Fibroblast of mammary gland (primary cell): ENCODE results near the gene TMA7B.
"Not testable (repeated sequence)": the region's sequence is repeated elsewhere in the genome, so short reads cannot be mapped to it uniquely, and the experiment has no call there.

Experiments
- DNase-seq: peaks from one replicate; pipeline ENCODE4 v3.0.0-alpha.2; 2010; ENCODE audit warnings: low read depth
- H3K4me3 ChIP-seq: 2 replicates; pipeline ENCODE4 v1.5.1; 2011; ENCODE audit warnings: low read depth, mild to moderate bottlenecking, low read length, moderate library complexity; ENCODE audit not compliant: control insufficient read depth
- CTCF ChIP-seq: conservative IDR thresholded peaks from 2 replicates; pipeline ENCODE4 v1.5.1; 2011; ENCODE audit warnings: low read depth, low read length, inconsistent platforms; ENCODE audit not compliant: control insufficient read depth, insufficient read depth

The TMA7B gene

GRCh38 chr22:39991159-39991860, 31.1 kb downstream of the TMA7B start:
- DNase-seq, result no peak
- no peak overlapping the region for H3K4me3 ChIP-seq
- no peak for TF ChIP-seq CTCF

GRCh38 chr22:39992088-39992826, 32.1 kb downstream of the TMA7B start:
- no peak for DNase-seq
- no peak overlapping the region for H3K4me3 ChIP-seq
- TF ChIP-seq CTCF, result no peak

DNA sequence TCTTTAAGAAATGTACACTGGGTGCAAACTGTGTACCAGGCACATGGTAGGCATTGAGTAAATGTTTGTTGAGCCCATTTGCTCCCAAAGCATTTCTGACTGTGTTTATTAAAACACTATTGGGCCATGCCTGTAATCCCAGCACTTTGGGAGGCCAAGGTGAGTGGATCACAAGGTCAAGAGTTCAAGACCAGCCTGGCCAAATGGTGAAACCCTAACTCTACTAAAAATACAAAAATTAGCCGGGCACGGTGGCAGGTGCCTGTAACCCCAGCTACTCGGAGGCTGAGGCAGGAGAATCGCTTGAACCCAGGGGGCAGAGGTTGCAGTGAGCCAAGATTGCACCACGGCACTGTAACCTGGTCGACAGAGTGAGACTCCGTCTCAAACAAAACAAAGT, 32.7 kb downstream of the TMA7B start:
- H3K4me3 ChIP-seq, DNase-seq: not testable (repeated sequence)

DNA sequence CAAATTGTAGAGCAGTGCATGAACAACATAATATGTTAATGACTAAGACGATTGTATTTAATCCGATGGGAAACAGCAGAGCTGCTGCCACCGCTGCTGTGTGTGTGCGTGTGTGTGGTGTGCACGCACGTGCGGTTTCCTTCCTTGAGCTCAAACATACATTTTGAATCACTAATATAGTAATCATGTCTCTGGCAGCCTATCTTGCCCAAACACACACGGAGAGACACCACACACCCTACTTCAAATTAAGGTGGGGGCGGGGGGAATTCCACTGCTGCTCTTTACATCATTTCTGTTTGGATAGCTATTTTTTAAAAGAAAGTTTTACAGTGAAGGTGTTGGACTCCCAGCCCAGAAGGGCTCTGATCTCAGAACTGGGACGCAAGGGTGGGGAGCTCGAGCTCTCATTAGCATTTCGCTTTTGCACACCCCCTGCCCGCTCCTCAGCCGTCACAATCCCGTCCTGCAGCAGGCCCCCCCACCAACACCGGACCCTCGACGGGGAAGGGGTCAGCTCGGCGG, 33.9 kb downstream of the TMA7B start:
- TF ChIP-seq CTCF, result no peak
- DNase-seq, result no peak
- no peak overlapping the region for H3K4me3 ChIP-seq

GRCh38 chr22:39994566-39995392, 34.6 kb downstream of the TMA7B start, which contains the start of gene FAM83F:
FAM83F (plus strand) TSS chr22:39994954; CDS start chr22:39995043, 89 bp downstream.
- no peak for TF ChIP-seq CTCF
- no peak for DNase-seq
- H3K4me3 ChIP-seq, result no peak within 1 kb of the TSS

DNA sequence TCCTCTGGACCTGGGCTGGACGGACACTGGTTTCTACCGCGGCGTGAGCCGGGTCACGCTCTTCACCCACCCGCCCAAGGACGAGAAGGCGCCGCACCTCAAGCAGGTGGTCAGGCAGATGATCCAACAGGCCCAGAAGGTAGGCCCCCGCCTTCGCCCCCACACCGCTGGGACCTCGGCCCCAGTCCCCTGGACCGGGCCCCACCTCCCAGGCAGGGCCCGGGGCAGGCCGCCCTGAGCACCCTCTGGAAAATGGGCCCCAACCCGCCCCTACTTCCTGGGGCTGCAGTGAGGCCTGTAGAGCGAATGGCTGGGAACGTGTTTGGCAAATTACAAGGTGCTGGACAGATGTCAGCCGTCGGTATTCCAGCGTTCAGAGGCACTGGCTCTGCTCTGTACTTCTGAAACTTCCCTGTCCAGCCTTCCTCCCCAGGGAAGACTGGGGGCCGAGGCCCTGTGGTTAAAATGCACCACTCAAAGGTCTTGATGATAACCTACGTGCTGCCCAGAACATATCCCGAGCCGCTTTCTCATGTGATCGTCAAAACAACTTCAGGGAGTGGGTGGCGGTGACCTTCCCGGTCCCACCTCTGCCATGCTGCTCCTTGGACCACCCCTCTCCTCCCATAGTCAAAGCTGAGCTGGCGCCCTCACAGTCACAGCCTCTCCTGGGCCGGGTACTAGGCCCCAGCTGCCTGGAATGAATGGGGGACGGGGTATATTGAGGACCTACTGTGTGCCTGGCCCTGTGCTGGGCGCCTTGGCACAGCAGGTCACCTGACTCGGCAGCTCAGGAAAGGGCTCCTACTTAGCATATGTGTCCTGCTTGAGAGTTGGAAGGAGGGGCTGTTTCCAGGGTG, 35.4 kb downstream of the TMA7B start:
- no peak for DNase-seq
- no peak for TF ChIP-seq CTCF
- no peak overlapping the region for H3K4me3 ChIP-seq
